K562 (cell line): ENCODE measurements around the gene GPNMB.

Source experiments
- CTCF ChIP-seq, 3 experiments: IDR thresholded peaks in 2 of 3; conservative IDR thresholded peaks in 1 of 3; 2 replicates each; pipeline ENCODE4 v1.5.1; 2011 to 2012; ENCODE audit warnings: low read length in 3 of 3, mild to moderate bottlenecking in 3 of 3, control low read depth in 2 of 3, improper control_type of control experiment in 1 of 3, inconsistent platforms in 1 of 3, low read depth in 1 of 3, mixed read lengths in 1 of 3, moderate library complexity in 1 of 3; ENCODE audit not compliant: insufficient read depth in 2 of 3
- EGR1 ChIP-seq: fragments of 450-650 bp; conservative IDR thresholded peaks from 2 replicates; pipeline ENCODE4 v1.6.1; 2017; ENCODE audit warnings: mild to moderate bottlenecking
- JUNB ChIP-seq: fragments of 450-650 bp; formaldehyde crosslinking; conservative IDR thresholded peaks from 2 replicates; pipeline ENCODE4 v1.4.0; 2020; ENCODE audit warnings: mild to moderate bottlenecking
- KLF6 ChIP-seq: fragments of 250-450 bp; sonication (Bioruptor Pico); IDR thresholded peaks from 2 replicates; pipeline ENCODE4 v1.4.0; 2020; ENCODE audit warnings: mild to moderate bottlenecking, moderate library complexity, borderline replicate concordance
- LCOR ChIP-seq: sonication (generic); formaldehyde crosslinking; IDR thresholded peaks from 2 replicates; pipeline ENCODE4 v1.8.0; 2022; ENCODE audit warnings: mild to moderate bottlenecking, missing genetic modification reagents
- NR2C2 ChIP-seq, 2 experiments: fragments of 200-800 bp in 1 of 2; sonication (Bioruptor generic) in 1 of 2; sonication (generic) in 1 of 2; formaldehyde crosslinking in 1 of 2; IDR thresholded peaks; 2 replicates each; pipeline versions ENCODE4 v1.6.1 to v1.8.0; 2016 to 2022; ENCODE audit warnings: mild to moderate bottlenecking in 1 of 2, missing compliant biosample characterization in 1 of 2, missing genetic modification characterization in 1 of 2, missing genetic modification reagents in 1 of 2
- RBM39 ChIP-seq: fragments of 200-400 bp; formaldehyde crosslinking; optimal IDR thresholded peaks from 2 replicates; pipeline ENCODE3; 2018; ENCODE audit warnings: low read depth, low read length
- SIX5 ChIP-seq, 2 experiments: IDR thresholded peaks; 2 replicates each; pipeline ENCODE4 v1.6.1; 2011; ENCODE audit warnings: low read length in 2 of 2, borderline replicate concordance in 1 of 2, low read depth in 1 of 2, mild to moderate bottlenecking in 1 of 2, moderate library complexity in 1 of 2; ENCODE audit not compliant: insufficient read depth in 1 of 2
- SMARCC2 ChIP-seq: fragments of 450-650 bp; IDR thresholded peaks from 2 replicates; pipeline ENCODE4 v1.6.1; 2017; ENCODE audit warnings: antibody characterized with exemption, moderate library complexity, mild to moderate bottlenecking, low read depth
- SP1 ChIP-seq: sonication (generic); formaldehyde crosslinking; IDR thresholded peaks from 2 replicates; pipeline ENCODE4 v1.8.1; 2022; ENCODE audit warnings: mild to moderate bottlenecking, missing genetic modification reagents
- SRSF9 ChIP-seq: fragments of 200-400 bp; formaldehyde crosslinking; IDR thresholded peaks from 2 replicates; pipeline ENCODE4 v1.6.1; 2017; ENCODE audit warnings: low read depth, low read length, borderline replicate concordance
- ZBTB40 ChIP-seq, 2 experiments: fragments of 450-650 bp in 1 of 2; sonication (generic) in 1 of 2; formaldehyde crosslinking in 1 of 2; IDR thresholded peaks; 2 replicates each; pipeline versions ENCODE4 v1.7.1 to v1.9.0; 2016 to 2022; ENCODE audit warnings: inconsistent platforms in 1 of 2, mild to moderate bottlenecking in 1 of 2, missing genetic modification reagents in 1 of 2

GRCh38 chr7:23228412-23228811 lies 18.2 kb upstream of the GPNMB start:
- TF ChIP-seq KLF6 (CRISPR knock-in tag) = no peak
- no peak for TF ChIP-seq EGR1
- TF ChIP-seq SIX5 (IDR thresholded peaks at IDR 0.05; ENCODE audit: borderline replicate concordance in 1 of 2, insufficient read depth in 1 of 2, low read depth in 1 of 2, low read length in 2 of 2) = no peak
- TF ChIP-seq CTCF (IDR thresholded peaks at IDR 0.05 in 2 of 3, conservative IDR thresholded peaks at IDR 0.05 in 1 of 3; ENCODE audit: insufficient read depth in 2 of 3, low read depth in 1 of 3, low read length in 3 of 3) = no peak
- TF ChIP-seq LCOR (CRISPR knock-in tag) = no peak
- no peak for TF ChIP-seq ZBTB40 (IDR thresholded peaks at IDR 0.05)
- no peak for TF ChIP-seq ZBTB40 (CRISPR knock-in tag; IDR thresholded peaks at IDR 0.05)
- TF ChIP-seq SMARCC2 = no peak
- TF ChIP-seq JUNB (CRISPR knock-in tag) = no peak
- TF ChIP-seq NR2C2 (CRISPR knock-in tag; IDR thresholded peaks at IDR 0.05) = no peak
- TF ChIP-seq NR2C2 (tag; IDR thresholded peaks at IDR 0.05) = no peak
- no peak for TF ChIP-seq RBM39
- TF ChIP-seq SRSF9 = no peak
- no peak for TF ChIP-seq SP1 (CRISPR knock-in tag)
